Fibroblast of upper back skin (primary cell): ENCODE data around the gene AIP.

Source experiments
- DNase-seq: peaks from one replicate; pipeline ENCODE4 v3.0.0-alpha.2; 2013

AIP gene

GRCh38 chr11:67482827-67483798, at the start of gene AIP:
Gene AIP, plus strand, starts transcription at chr11:67483026. Its CDS starts 133 bp downstream, at chr11:67483159.
- peak; percentile 98 for DNase-seq

GRCh38 chr11:67433536-67434394, 49.1 kb upstream of the AIP start:
- no peak for DNase-seq

- DNase-seq = no peak
Measured at GRCh38 chr11:67434395-67434881, 48.4 kb upstream of the AIP start.

GRCh38 chr11:67435031-67435726, 47.6 kb upstream of the AIP start:
- no peak for DNase-seq

- DNase-seq = no peak
Measured at GRCh38 chr11:67435727-67436458, 46.9 kb upstream of the AIP start.

GRCh38 chr11:67436459-67437081, 46.3 kb upstream of the AIP start:
- peak; percentile 58 for DNase-seq

GRCh38 chr11:67437082-67437808, 45.6 kb upstream of the AIP start, which contains the start of gene PTPRCAP:
Gene PTPRCAP, minus strand, starts transcription at chr11:67437682. Its CDS starts 63 bp downstream, at chr11:67437619.
- peak; percentile 52 for DNase-seq

- no peak for DNase-seq
Measured at GRCh38 chr11:67437809-67438157, 45.0 kb upstream of the AIP start.

- DNase-seq = no peak
Measured at GRCh38 chr11:67438158-67438902, 44.5 kb upstream of the AIP start.

GRCh38 chr11:67439321-67440228, 43.3 kb upstream of the AIP start:
- no peak for DNase-seq

GRCh38 chr11:67440229-67441097, 42.4 kb upstream of the AIP start:
- no peak for DNase-seq

GRCh38 chr11:67441098-67441563, 41.7 kb upstream of the AIP start:
- DNase-seq = no peak

GRCh38 chr11:67441731-67442351, 41.0 kb upstream of the AIP start:
- DNase-seq = no peak

GRCh38 chr11:67442504-67443404, 40.1 kb upstream of the AIP start:
- no peak for DNase-seq

GRCh38 chr11:67445515-67445914, 37.3 kb upstream of the AIP start:
- no peak for DNase-seq

- no peak for DNase-seq
Measured at GRCh38 chr11:67448220-67448609, 34.6 kb upstream of the AIP start.
